ENCODE measurements around the gene SLC25A22.

The SLC25A22 gene

GRCh38 chr11:833849-834311 lies 35.8 kb upstream of the SLC25A22 start:
- no peak for DNase-seq

GRCh38 chr11:833114-833791 lies 35.2 kb upstream of the SLC25A22 start:
- DNase-seq = peak; percentile 22

GRCh38 chr11:832529-833113 lies 34.5 kb upstream of the SLC25A22 start, which contains the start of gene CD151:
Gene CD151 (plus strand): TSS chr11:832952. CDS start chr11:836070, 3,118 bp downstream.
- peak; percentile 29 for DNase-seq

- no peak for DNase-seq
These were observed 34.0 kb upstream of the SLC25A22 start for GRCh38 chr11:831961-832528.

- no peak for DNase-seq
These were observed 33.2 kb upstream of the SLC25A22 start for GRCh38 chr11:831118-831864.

- peak; percentile 69 for DNase-seq
These were observed 32.4 kb upstream of the SLC25A22 start for GRCh38 chr11:830295-831117.

- DNase-seq = no peak
These were observed 31.8 kb upstream of the SLC25A22 start for GRCh38 chr11:829847-830294.

- no peak for DNase-seq
These were observed 31.2 kb upstream of the SLC25A22 start for GRCh38 chr11:829176-829846.

- no peak for DNase-seq
These were observed 30.6 kb upstream of the SLC25A22 start for GRCh38 chr11:828506-829175.

- no peak for DNase-seq
These were observed 29.8 kb upstream of the SLC25A22 start, which contains the start of gene CRACR2B for GRCh38 chr11:827897-828192. Gene CRACR2B (plus strand): TSS chr11:827919. CDS start chr11:828608, 689 bp downstream.

GRCh38 chr11:827146-827896 lies 29.2 kb upstream of the SLC25A22 start:
- DNase-seq = no peak

- no peak for DNase-seq
These were observed 28.7 kb upstream of the SLC25A22 start for GRCh38 chr11:826836-827145.

- DNase-seq = no peak
These were observed 28.1 kb upstream of the SLC25A22 start for GRCh38 chr11:826227-826621.

- DNase-seq = no peak
These were observed 27.5 kb upstream of the SLC25A22 start for GRCh38 chr11:825366-826226.

GRCh38 chr11:824942-825341 lies 26.9 kb upstream of the SLC25A22 start:
- no peak for DNase-seq

GRCh38 chr11:824292-824880 lies 26.3 kb upstream of the SLC25A22 start:
- DNase-seq = no peak

GRCh38 chr11:823441-824291 lies 25.6 kb upstream of the SLC25A22 start:
- DNase-seq = no peak

Measured in NCI-H774 (cell line).